ENCODE results near the gene BLNK. TPM values are rescaled to one million over a fixed set of nuclear protein-coding genes. Genes with fewer than 3 reads are reported as not detected.
"Not testable (repeated sequence)": the region's sequence is repeated elsewhere in the genome, so short reads cannot be mapped to it uniquely, and the experiment has no call there.

The BLNK gene
- total and polyA plus RNA-seq, 2 donors (not counting 1 experiment from before 2014, with no cell fraction given): 153 to 205 TPM

DNA sequence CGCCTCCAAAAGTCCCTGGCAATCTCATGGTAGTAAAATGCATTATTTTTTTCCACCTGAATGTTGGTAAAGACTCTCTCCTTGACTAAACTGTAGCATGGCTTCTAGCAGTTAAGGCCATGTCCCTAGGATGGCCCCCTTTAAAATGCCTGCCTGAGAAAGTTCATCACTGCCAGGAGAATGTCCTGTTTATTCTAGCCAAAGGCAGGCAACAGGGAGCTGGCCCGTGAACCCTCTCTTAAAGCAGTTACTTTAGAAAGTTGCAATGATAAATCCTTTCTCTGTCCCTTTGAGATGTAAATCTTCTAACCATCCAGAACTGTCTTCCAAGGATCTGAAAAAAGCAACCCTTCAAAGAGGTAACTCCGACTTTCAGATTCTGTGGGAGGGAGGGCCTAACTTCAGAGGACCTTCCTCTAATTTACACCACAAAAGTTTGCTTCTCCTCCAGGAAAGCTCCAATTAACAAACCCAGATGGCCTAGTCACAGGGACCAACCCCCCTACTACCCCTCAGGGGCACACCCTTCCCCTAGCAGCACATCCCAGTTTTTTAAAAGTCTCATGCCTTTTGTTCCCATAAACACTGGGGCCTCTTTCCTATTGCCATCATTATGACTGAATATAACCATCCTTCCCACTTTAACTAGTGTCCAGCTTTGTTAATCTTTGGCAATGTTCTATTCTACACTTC is 38.4 kb upstream of the BLNK start:
- Histone ChIP-seq H3K27ac (ENCODE audit: low read length in 2 of 2) (no peak overlapping the region), H3K4me3 (ENCODE audit: control extremely low read depth in 1 of 5, extremely low read depth in 1 of 5, insufficient read depth in 1 of 5, low read depth in 2 of 5, low read length in 4 of 5) (no peak overlapping the region), H3K79me2 (ENCODE audit: control insufficient read depth, insufficient read depth, low read length) (no peaks in the 10 kb centered on the region), H3K27me3 (replicated peaks in 1 of 4; ENCODE audit: control extremely low read depth in 1 of 4, control insufficient read depth in 3 of 4, insufficient read depth in 4 of 4, low read length in 3 of 4) (peaks cover 0 to 16% (median 6%) of the 10 kb centered on the region in 4 experiments), H3K9me3 (ENCODE audit: control extremely low read depth in 1 of 3, control insufficient read depth in 2 of 3, insufficient read depth in 1 of 3, low read length in 2 of 3) (no peaks in the 10 kb centered on the region), H3K9ac (ENCODE audit: low read length) (no peak overlapping the region), H3K4me1 (ENCODE audit: control insufficient read depth in 2 of 2, insufficient read depth in 2 of 2, low read length in 2 of 2) (peaks cover 18% of the 10 kb centered on the region in 2 donors), H3K36me3 (replicated peaks in 1 of 2; ENCODE audit: control extremely low read depth in 1 of 2, control insufficient read depth in 1 of 2, extremely low read depth in 1 of 2, insufficient read depth in 2 of 2, low read length in 1 of 2) (no peaks in the 10 kb centered on the region), H2AFZ (ENCODE audit: insufficient read depth, low read depth, low read length, poor library complexity, severe bottlenecking) (no peak overlapping the region), H4K20me1 (ENCODE audit: control insufficient read depth, insufficient read depth, low read length, poor library complexity, severe bottlenecking) (no peaks in the 10 kb centered on the region), H3K4me2 (replicated peaks; ENCODE audit: low read depth, low read length, poor library complexity, severe bottlenecking) (no peak overlapping the region)
- H3K4me3 Mint-ChIP-seq: no peak overlapping the region
- CTCF ChIA-PET: interaction anchor here (1.1 to 2.6 kb wide), 4 partner anchors 7 to 80 kb away, joined by 4 to 11 read pairs (median 6); no protein-coding TSS in a partner anchor
- H3K27me3 Mint-ChIP-seq: peaks cover 19% of the 10 kb centered on the region
- DNase-seq (no peak), ATAC-seq (ENCODE audit: low read depth) (no peak)
- no peak for TF ChIP-seq EZH2 (IDR thresholded peaks at IDR 0.05; ENCODE audit: borderline replicate concordance, insufficient read depth, low read depth, low read length, poor library complexity, severe bottlenecking)
- TF ChIP-seq, protein P1, sequence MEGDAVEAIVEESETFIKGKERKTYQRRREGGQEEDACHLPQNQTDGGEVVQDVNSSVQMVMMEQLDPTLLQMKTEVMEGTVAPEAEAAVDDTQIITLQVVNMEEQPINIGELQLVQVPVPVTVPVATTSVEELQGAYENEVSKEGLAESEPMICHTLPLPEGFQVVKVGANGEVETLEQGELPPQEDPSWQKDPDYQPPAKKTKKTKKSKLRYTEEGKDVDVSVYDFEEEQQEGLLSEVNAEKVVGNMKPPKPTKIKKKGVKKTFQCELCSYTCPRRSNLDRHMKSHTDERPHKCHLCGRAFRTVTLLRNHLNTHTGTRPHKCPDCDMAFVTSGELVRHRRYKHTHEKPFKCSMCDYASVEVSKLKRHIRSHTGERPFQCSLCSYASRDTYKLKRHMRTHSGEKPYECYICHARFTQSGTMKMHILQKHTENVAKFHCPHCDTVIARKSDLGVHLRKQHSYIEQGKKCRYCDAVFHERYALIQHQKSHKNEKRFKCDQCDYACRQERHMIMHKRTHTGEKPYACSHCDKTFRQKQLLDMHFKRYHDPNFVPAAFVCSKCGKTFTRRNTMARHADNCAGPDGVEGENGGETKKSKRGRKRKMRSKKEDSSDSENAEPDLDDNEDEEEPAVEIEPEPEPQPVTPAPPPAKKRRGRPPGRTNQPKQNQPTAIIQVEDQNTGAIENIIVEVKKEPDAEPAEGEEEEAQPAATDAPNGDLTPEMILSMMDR (IDR thresholded peaks at IDR 0.05): no peak
- no peak overlapping the region for H3K27ac Mint-ChIP-seq
- H3K4me1 Mint-ChIP-seq: peaks cover 18% of the 10 kb centered on the region
- WGBS (ENCODE audit: insufficient coverage): 52% methylated on average over 2 of the region's 3 CpGs
- no peaks in the 10 kb centered on the region for H3K9me3 Mint-ChIP-seq (ENCODE audit: insufficient read depth)
- POLR2A ChIA-PET: no interaction called here
- intact Hi-C loops (cut with micrococcal nuclease): no loop called here

DNA sequence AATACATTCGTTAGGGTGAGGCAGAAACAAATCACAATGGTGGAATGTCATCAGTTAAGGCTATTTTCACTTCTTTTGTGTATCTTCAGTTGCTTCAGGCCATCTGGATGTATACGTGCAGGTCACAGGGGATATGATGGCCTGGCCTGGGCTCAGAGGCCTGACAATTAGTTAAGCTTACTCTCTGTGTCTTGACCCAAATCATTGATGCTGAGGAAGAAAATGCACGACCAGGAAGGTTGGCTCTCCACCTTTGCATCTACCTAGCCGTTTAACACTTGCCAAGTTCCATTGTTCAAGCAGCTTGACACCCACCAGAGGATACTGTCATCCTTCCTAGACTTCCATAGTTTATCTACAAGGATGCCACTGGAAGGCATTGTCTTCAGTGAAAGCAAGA is 37.5 kb upstream of the BLNK start:
- H3K9me3 Mint-ChIP-seq (ENCODE audit: insufficient read depth); H3K9ac ChIP-seq (ENCODE audit: low read length); H3K79me2 ChIP-seq (ENCODE audit: control insufficient read depth, insufficient read depth, low read length); H3K27ac ChIP-seq (ENCODE audit: low read length in 2 of 2); ATAC-seq (ENCODE audit: low read depth); intact Hi-C loops (cut with micrococcal nuclease); H3K9me3 ChIP-seq (ENCODE audit: control extremely low read depth in 1 of 3, control insufficient read depth in 2 of 3, insufficient read depth in 1 of 3, low read length in 2 of 3); H3K36me3 ChIP-seq (replicated peaks in 1 of 2; ENCODE audit: control extremely low read depth in 1 of 2, control insufficient read depth in 1 of 2, extremely low read depth in 1 of 2, insufficient read depth in 2 of 2, low read length in 1 of 2); H3K4me3 Mint-ChIP-seq; H4K20me1 ChIP-seq (ENCODE audit: control insufficient read depth, insufficient read depth, low read length, poor library complexity, severe bottlenecking); H3K4me2 ChIP-seq (replicated peaks; ENCODE audit: low read depth, low read length, poor library complexity, severe bottlenecking); DNase-seq; H3K27ac Mint-ChIP-seq; H2AFZ ChIP-seq (ENCODE audit: insufficient read depth, low read depth, low read length, poor library complexity, severe bottlenecking); POLR2A ChIA-PET; H3K4me3 ChIP-seq (ENCODE audit: control extremely low read depth in 1 of 5, extremely low read depth in 1 of 5, insufficient read depth in 1 of 5, low read depth in 2 of 5, low read length in 4 of 5): not testable (repeated sequence)
- peaks cover 0 to 23% (median 11%) of the 10 kb centered on the region in 4 experiments for H3K27me3 ChIP-seq (replicated peaks in 1 of 4; ENCODE audit: control extremely low read depth in 1 of 4, control insufficient read depth in 3 of 4, insufficient read depth in 4 of 4, low read length in 3 of 4)
- CTCF ChIA-PET: interaction anchor here (2.3 to 2.6 kb wide), 2 partner anchors 14 to 79 kb away, joined by 7 to 11 read pairs; no protein-coding TSS in a partner anchor
- WGBS (ENCODE audit: insufficient coverage): 17% methylated on average over 2 of the region's 4 CpGs
- peaks cover 25% of the 10 kb centered on the region for H3K4me1 Mint-ChIP-seq
- H3K27me3 Mint-ChIP-seq: peaks cover 24% of the 10 kb centered on the region
- H3K4me1 ChIP-seq (ENCODE audit: control insufficient read depth in 2 of 2, insufficient read depth in 2 of 2, low read length in 2 of 2): peaks cover 25 to 26% of the 10 kb centered on the region in 2 donors

Data from B cell (primary cell).